Body of pancreas (tissue), 4 donors: ENCODE data around the gene DOCK3. TPM values are rescaled to one million over a fixed set of nuclear protein-coding genes. Genes with fewer than 3 reads are reported as not detected.

Experiments
- ATAC-seq: fragments of 150-250 bp; one replicate; pipeline ENCODE4 v1.9.1; 2016
- DNase-seq, 4 donors: peaks; one replicate each; pipeline ENCODE4 v3.0.0-alpha.2; 2019
- H3K27ac ChIP-seq, 4 donors: fragments of 200-600 bp; sonication (generic); 1 replicate in 3 of 4; 2 replicates in 1 of 4; pipeline versions ENCODE4 v1.5.1 to v1.6.1; 2016 to 2019; ENCODE audit warnings: mild to moderate bottlenecking in 1 of 4, mixed read lengths in 1 of 4, moderate library complexity in 1 of 4
- H3K27me3 ChIP-seq, 2 donors: fragments of 200-600 bp; sonication (generic); one replicate each; pipeline ENCODE4 v1.6.0; 2016; ENCODE audit warnings: mild to moderate bottlenecking in 1 of 2
- H3K36me3 ChIP-seq, 2 donors: fragments of 200-600 bp; sonication (generic); replicated peaks in 1 of 2; 2 replicates each; pipeline ENCODE4 v1.5.1; 2016; ENCODE audit warnings: low read depth in 2 of 2; ENCODE audit not compliant: insufficient read depth in 1 of 2
- H3K4me1 ChIP-seq: fragments of 200-600 bp; sonication (generic); one replicate; pipeline ENCODE4 v1.6.0; 2016
- H3K4me3 ChIP-seq, 2 donors: fragments of 200-600 bp; sonication (generic); 1 replicate in 1 of 2; 2 replicates in 1 of 2; pipeline ENCODE4 v1.5.1; 2016 to 2019
- H3K9me3 ChIP-seq, 3 donors: fragments of 200-600 bp; sonication (generic); 1 replicate in 2 of 3; 2 replicates in 1 of 3; pipeline ENCODE4 v1.5.1; 2016
- CTCF ChIP-seq, 7 experiments: fragments of 450-650 bp in 4 of 7; fragments of 200-600 bp in 3 of 7; sonication (generic) in 3 of 7; IDR thresholded peaks; one replicate each; pipeline ENCODE4 v1.5.1; 2016 to 2019; ENCODE audit warnings: antibody characterized with exemption in 7 of 7
- POLR2A ChIP-seq, 3 donors: fragments of 450-650 bp; IDR thresholded peaks; one replicate each; pipeline ENCODE4 v1.6.1; 2016; ENCODE audit warnings: antibody characterized with exemption in 3 of 3, mild to moderate bottlenecking in 2 of 3
- WGBS, 2 donors: methylation state at CpG; one replicate each; pipeline ENCODE4 v1.1.5; 2017; 5-methylcytosine and 5-hydroxymethylcytosine counted together
- intact Hi-C: fragments of 100-400 bp; cut with DNase I; formaldehyde crosslinking; loops from one replicate; pipeline ENCODE4 v1.15.1; 2023
- total RNA-seq, 2 donors: library from RNA; depleted of rRNA; stranded (reverse); fragments of >200 nt; gene quantifications; one replicate each; pipeline ENCODE4 v1.1.0, GENCODE V29; 2016

DOCK3 gene
- total RNA-seq, 2 donors from 2014 or later: 0.52 TPM; not detected in 1

GRCh38 chr3:51408021-51408420, 733.3 kb downstream of the DOCK3 start:
- H3K27me3 ChIP-seq: no peaks in the 10 kb centered on the region
- H3K4me3 ChIP-seq: no peak overlapping the region
- DNase-seq: no peak
- no peak for ATAC-seq
- no peak overlapping the region for H3K27ac ChIP-seq
- no peak for TF ChIP-seq POLR2A (IDR thresholded peaks at IDR 0.05)
- TF ChIP-seq CTCF (IDR thresholded peaks at IDR 0.05): no peak
- intact Hi-C loops: loop anchor here (10.0 kb wide), 1 partner anchor 87 kb away; no protein-coding TSS in a partner anchor
- H3K4me1 ChIP-seq: no peaks in the 10 kb centered on the region
- H3K9me3 ChIP-seq: no peaks in the 10 kb centered on the region
- 93 to 98% methylated on average over 2 of the region's 2 CpGs for WGBS, 2 donors
- peaks cover 0 to 15% of the 10 kb centered on the region in 2 donors for H3K36me3 ChIP-seq

- Histone ChIP-seq H3K4me1 (no peaks in the 10 kb centered on the region), H3K9me3 (no peaks in the 10 kb centered on the region), H3K4me3 (no peak overlapping the region), H3K36me3 (peaks cover 0 to 15% of the 10 kb centered on the region in 2 donors), H3K27me3 (no peaks in the 10 kb centered on the region), H3K27ac (no peak overlapping the region)
- DNase-seq (no peak), ATAC-seq (no peak)
- WGBS, 2 donors: 64 to 86% methylated on average over 2 of the region's 2 CpGs
- TF ChIP-seq POLR2A (IDR thresholded peaks at IDR 0.05) (no peak), CTCF (IDR thresholded peaks at IDR 0.05) (no peak)
- intact Hi-C loops: loop anchor here (10.0 kb wide), 1 partner anchor 86 kb away; no protein-coding TSS in a partner anchor
Observed at GRCh38 chr3:51408813-51409212, 734.1 kb downstream of the DOCK3 start.

- Histone ChIP-seq H3K27me3 (no peaks in the 10 kb centered on the region), H3K27ac (no peak overlapping the region), H3K36me3 (peaks cover 13 to 22% of the 10 kb centered on the region in 2 donors), H3K4me3 (no peak overlapping the region), H3K4me1 (no peaks in the 10 kb centered on the region), H3K9me3 (no peaks in the 10 kb centered on the region)
- intact Hi-C loops: no loop called here
- 95 to 98% methylated on average over 3 of the region's 3 CpGs for WGBS, 2 donors
- ATAC-seq (no peak), DNase-seq (no peak)
- TF ChIP-seq CTCF (IDR thresholded peaks at IDR 0.05): no peak
Observed at GRCh38 chr3:51422211-51422610, 747.5 kb downstream of the DOCK3 start.

- WGBS, 2 donors: 82 to 84% methylated on average over 4 of the region's 4 CpGs
- Histone ChIP-seq H3K27ac (no peak overlapping the region), H3K4me1 (no peaks in the 10 kb centered on the region), H3K36me3 (peaks cover 0 to 27% of the 10 kb centered on the region in 2 donors), H3K4me3 (no peak overlapping the region), H3K9me3 (no peaks in the 10 kb centered on the region), H3K27me3 (no peaks in the 10 kb centered on the region)
- DNase-seq (no peak), ATAC-seq (no peak)
- intact Hi-C loops: no loop called here
- TF ChIP-seq POLR2A (IDR thresholded peaks at IDR 0.05): no peak
- no peak for TF ChIP-seq CTCF (IDR thresholded peaks at IDR 0.05)
Observed at GRCh38 chr3:51426921-51427320, 752.2 kb downstream of the DOCK3 start.

GRCh38 chr3:51429138-51429537, 754.4 kb downstream of the DOCK3 start:
- ATAC-seq (no peak), DNase-seq (no peak)
- no peak for TF ChIP-seq POLR2A (IDR thresholded peaks at IDR 0.05)
- no peak for TF ChIP-seq CTCF (IDR thresholded peaks at IDR 0.05)
- no peaks in the 10 kb centered on the region for H3K27me3 ChIP-seq
- no peak overlapping the region for H3K4me3 ChIP-seq
- no peak overlapping the region for H3K27ac ChIP-seq
- no peaks in the 10 kb centered on the region for H3K9me3 ChIP-seq
- 85 to 92% methylated on average over 3 of the region's 3 CpGs for WGBS, 2 donors
- intact Hi-C loops: no loop called here
- H3K4me1 ChIP-seq: no peaks in the 10 kb centered on the region
- peaks cover 0 to 29% of the 10 kb centered on the region in 2 donors for H3K36me3 ChIP-seq
